A549 (cell line): Measurements from ENCODE around the gene RALGDS. TPM values are rescaled to one million over a fixed set of nuclear protein-coding genes. Genes with fewer than 3 reads are reported as not detected.

Experiments used
- ATAC-seq, 2 experiments: fragments of 200-7000 bp in 1 of 2; fragments of >200 bp in 1 of 2; cut with Nextera tagmentation in 1 of 2; cut with Tn5 transposase in 1 of 2; 3 replicates each; pipeline versions ENCODE4 v1.8.0 to v1.9.1; 2018 to 2020; ENCODE audit warnings: mild to moderate bottlenecking in 1 of 2, moderate library complexity in 1 of 2
- CTCF ChIA-PET: fragments of 300-600 bp; sonication (Branson Sonifier 250); formaldehyde crosslinking; extraction: SDS; loops from one replicate; lab custom pipeline; 2021; ENCODE audit warnings: antibody characterized with exemption, inconsistent platforms; lab: Yijun Ruan, JAX
- POLR2A ChIA-PET: fragments of 350-600 bp; formaldehyde crosslinking; extraction: SDS; loops from one replicate; lab custom pipeline; 2021; ENCODE audit warnings: antibody characterized with exemption, inconsistent platforms; lab: Yijun Ruan, JAX
- DNase-seq, 2 experiments: peaks; one replicate each; pipeline versions ENCODE4 v3.0.0 to v3.0.0-alpha.2; 2011 to 2016; ENCODE audit warnings: low read depth in 1 of 2, low spot score in 1 of 2
- FAIRE-seq: peaks from 2 replicates; lab custom pipeline; 2011; peaks lifted over from hg19 to GRCh38; lab: Jason Lieb, UNC
- H3K27ac ChIP-seq, 2 experiments: fragments of >200 bp; sonication (Bioruptor Twin); formaldehyde crosslinking; 3 replicates each; pipeline ENCODE4 v1.5.1; 2016 to 2017
- H3K4me1 ChIP-seq: fragments of >200 bp; sonication (Bioruptor Twin); formaldehyde crosslinking; 3 replicates; pipeline ENCODE4 v1.6.1; 2016
- H3K4me2 ChIP-seq: fragments of >200 bp; sonication (Bioruptor Twin); formaldehyde crosslinking; 3 replicates; pipeline ENCODE4 v1.6.1; 2016
- H3K4me3 ChIP-seq: fragments of >200 bp; sonication (Bioruptor Twin); formaldehyde crosslinking; 3 replicates; pipeline ENCODE4 v1.5.1; 2016
- H3K9me3 ChIP-seq: fragments of >200 bp; sonication (Bioruptor Twin); formaldehyde crosslinking; 3 replicates; pipeline ENCODE4 v1.6.1; 2016
- ATOH8 ChIP-seq: fragments of 250-450 bp; sonication (Bioruptor Pico); IDR thresholded peaks from 2 replicates; pipeline ENCODE4 v1.5.0; 2020; ENCODE audit warnings: low read depth, mild to moderate bottlenecking, moderate library complexity
- BCL3 ChIP-seq: fragments of >200 bp; sonication (Bioruptor Twin); formaldehyde crosslinking; IDR thresholded peaks from 3 replicates; pipeline ENCODE4 v1.6.1; 2016
- CEBPB ChIP-seq, 2 experiments: fragments of >200 bp in 1 of 2; sonication (Bioruptor Twin) in 1 of 2; formaldehyde crosslinking in 1 of 2; IDR thresholded peaks; 2 replicates each; pipeline ENCODE4 v1.6.1; 2012 to 2016
- CHD2 ChIP-seq: fragments of 150-350 bp; IDR thresholded peaks from 2 replicates; pipeline ENCODE4 v1.6.1; 2014; ENCODE audit warnings: low read length; ENCODE audit not compliant: partially characterized antibody
- FOSB ChIP-seq: fragments of 250-450 bp; sonication (Bioruptor Pico); IDR thresholded peaks from 2 replicates; pipeline ENCODE4 v1.5.0; 2020; ENCODE audit warnings: mild to moderate bottlenecking, moderate library complexity
- HES2 ChIP-seq: fragments of >200 bp; sonication (Bioruptor Twin); formaldehyde crosslinking; IDR thresholded peaks from 2 replicates; pipeline ENCODE4 v1.6.1; 2016
- HOXA7 ChIP-seq: fragments of 250-450 bp; sonication (Bioruptor Pico); IDR thresholded peaks from 2 replicates; pipeline ENCODE4 v1.5.0; 2020; ENCODE audit warnings: mild to moderate bottlenecking, moderate library complexity
- HOXB13 ChIP-seq: fragments of 250-450 bp; sonication (Bioruptor Pico); IDR thresholded peaks from 2 replicates; pipeline ENCODE4 v1.5.0; 2020; ENCODE audit warnings: low read depth, mild to moderate bottlenecking, moderate library complexity
- HOXB5 ChIP-seq: fragments of 250-450 bp; sonication (Bioruptor Pico); IDR thresholded peaks from 2 replicates; pipeline ENCODE4 v1.5.0; 2020; ENCODE audit warnings: mild to moderate bottlenecking, moderate library complexity
- JUN ChIP-seq, 2 experiments: fragments of >200 bp; sonication (Bioruptor Twin); formaldehyde crosslinking; IDR thresholded peaks; 2 replicates in 1 of 2; 3 replicates in 1 of 2; pipeline ENCODE4 v1.6.1; 2016 to 2017
- KDM1A ChIP-seq: fragments of 200-600 bp; sonication (generic); IDR thresholded peaks from 2 replicates; pipeline ENCODE4 v1.6.1; 2016; ENCODE audit warnings: low read depth, mild to moderate bottlenecking
- MAFK ChIP-seq: fragments of 450-650 bp; IDR thresholded peaks from 2 replicates; pipeline ENCODE4 v1.6.1; 2014; ENCODE audit not compliant: partially characterized antibody
- MAZ ChIP-seq: fragments of 150-350 bp; IDR thresholded peaks from 2 replicates; pipeline ENCODE4 v1.6.1; 2014; ENCODE audit warnings: antibody characterized with exemption, low read depth, low read length, borderline replicate concordance
- MYC ChIP-seq: IDR thresholded peaks from 2 replicates; pipeline ENCODE4 v1.6.1; 2012; ENCODE audit warnings: mild to moderate bottlenecking, inconsistent platforms, low read length, improper control_type of control experiment, borderline replicate concordance
- POLR2A ChIP-seq: IDR thresholded peaks from 2 replicates; pipeline ENCODE4 v1.6.1; 2012; ENCODE audit warnings: mild to moderate bottlenecking, low read length
- RAD21 ChIP-seq, 2 experiments: fragments of >200 bp in 1 of 2; sonication (Bioruptor Twin) in 1 of 2; formaldehyde crosslinking in 1 of 2; IDR thresholded peaks in 1 of 2; conservative IDR thresholded peaks in 1 of 2; 2 replicates in 1 of 2; 3 replicates in 1 of 2; pipeline ENCODE4 v1.6.1; 2012 to 2018; ENCODE audit warnings: inconsistent platforms in 1 of 2
- RARB ChIP-seq: fragments of 250-450 bp; sonication (Bioruptor Pico); IDR thresholded peaks from 2 replicates; pipeline ENCODE4 v1.8.0; 2021; ENCODE audit warnings: mild to moderate bottlenecking, moderate library complexity
- RFX5 ChIP-seq: fragments of 450-650 bp; IDR thresholded peaks from 2 replicates; pipeline ENCODE4 v1.7.1; 2014; ENCODE audit warnings: antibody characterized with exemption, mild to moderate bottlenecking, moderate library complexity
- TFCP2L1 ChIP-seq: fragments of 250-450 bp; sonication (Bioruptor Pico); IDR thresholded peaks from 2 replicates; pipeline ENCODE4 v1.5.0; 2021; ENCODE audit warnings: mild to moderate bottlenecking
- TP53 ChIP-seq: fragments of 250-450 bp; sonication (Bioruptor Pico); IDR thresholded peaks from 2 replicates; pipeline ENCODE4 v1.5.0; 2021; ENCODE audit warnings: mild to moderate bottlenecking, moderate library complexity
- ZFP36 ChIP-seq: fragments of 450-650 bp; IDR thresholded peaks from 2 replicates; pipeline ENCODE4 v1.6.1; 2014; ENCODE audit warnings: borderline replicate concordance; ENCODE audit not compliant: partially characterized antibody
- WGBS: methylation state at CpG from one replicate; pipeline ENCODE4 v1.1.6; 2017; ENCODE audit errors: missing lambda C conversion rate; 5-methylcytosine and 5-hydroxymethylcytosine counted together
- polyA plus RNA-seq, 4 experiments: library from polyadenylated mRNA; depleted of rRNA in 3 of 4; stranded (reverse); fragments of >200 nt; fragmentation: RNase III in 1 of 4; extraction: RNeasy Plus Mini Kit Qiagen cat#74134 plus additional on column Dnase treatment in 1 of 4; gene quantifications; 2 replicates in 3 of 4; 3 replicates in 1 of 4; pipeline ENCODE4 v1.2.3, GENCODE V29; 2011 to 2017

RALGDS gene
- polyA plus RNA-seq, 2 of the 4 experiments (the other 2 are of a cell fraction), result 8.9 to 12.1 TPM

GRCh38 chr9:133080161-133080560 lies 40.9 kb downstream of the RALGDS start:
- DNase-seq (no peak), FAIRE-seq (no peak), ATAC-seq (no peak)
- ChIA-PET POLR2A (no interaction called here), CTCF (interaction anchor here (1.2 to 3.8 kb wide), 5 partner anchors 14 to 100 kb away, joined by 3 to 15 read pairs (median 4); no protein-coding TSS in a partner anchor)
- 76% methylated on average over 7 of the region's 7 CpGs for WGBS
- Histone ChIP-seq H3K4me3 (no peak overlapping the region), H3K9me3 (no peaks in the 10 kb centered on the region), H3K4me2 (no peak overlapping the region), H3K27ac (no peak overlapping the region), H3K4me1 (no peaks in the 10 kb centered on the region)
- TF ChIP-seq TFCP2L1 (CRISPR knock-in tag) (no peak), TP53 (no peak)

GRCh38 chr9:133078486-133078885 lies 42.6 kb downstream of the RALGDS start:
- H3K4me1 ChIP-seq, result no peaks in the 10 kb centered on the region
- POLR2A ChIA-PET, result no interaction called here
- CTCF ChIA-PET, result interaction anchor here (0.6 to 8.0 kb wide), 5 partner anchors 24 to 352 kb away, joined by 3 to 45 read pairs (median 7); no protein-coding TSS in a partner anchor
- ATAC-seq (no peak), FAIRE-seq (no peak), DNase-seq (no peak)
- no peaks in the 10 kb centered on the region for H3K9me3 ChIP-seq
- TF ChIP-seq MAZ, result no peak
- no peak for TF ChIP-seq JUN (IDR thresholded peaks at IDR 0.05)
- TF ChIP-seq MAFK, result no peak
- TF ChIP-seq ZFP36, result no peak
- TF ChIP-seq CEBPB (IDR thresholded peaks at IDR 0.05), result no peak
- no peak for TF ChIP-seq CHD2
- no peak for TF ChIP-seq BCL3
- TF ChIP-seq RARB (CRISPR knock-in tag), result no peak
- TF ChIP-seq MYC, result no peak
- TF ChIP-seq HOXB13, result no peak
- TF ChIP-seq POLR2A, result no peak
- no peak for TF ChIP-seq RAD21 (conservative IDR thresholded peaks at IDR 0.05 in 1 of 2, IDR thresholded peaks at IDR 0.05 in 1 of 2)
- TF ChIP-seq TP53, result no peak
- no peak for TF ChIP-seq HES2
- TF ChIP-seq HOXB5 (CRISPR knock-in tag), result no peak
- TF ChIP-seq FOSB (CRISPR knock-in tag), result no peak
- TF ChIP-seq ATOH8, result no peak
- H3K27ac ChIP-seq, result no peak overlapping the region
- H3K4me2 ChIP-seq, result no peak overlapping the region
- H3K4me3 ChIP-seq, result no peak overlapping the region
- 69% methylated on average over 14 of the region's 14 CpGs for WGBS

GRCh38 chr9:133076691-133077090 lies 44.3 kb downstream of the RALGDS start:
- WGBS, result 69% methylated on average over 4 of the region's 4 CpGs
- ATAC-seq, result no peak
- no peaks in the 10 kb centered on the region for H3K9me3 ChIP-seq
- H3K4me2 ChIP-seq, result no peak overlapping the region
- H3K4me1 ChIP-seq, result no peaks in the 10 kb centered on the region
- H3K27ac ChIP-seq, result no peak overlapping the region
- POLR2A ChIA-PET, result no interaction called here
- CTCF ChIA-PET, result interaction anchor here (1.1 to 8.0 kb wide), 6 partner anchors 9 to 69 kb away, joined by 3 to 45 read pairs (median 6); no protein-coding TSS in a partner anchor
- TF ChIP-seq HOXA7 (CRISPR knock-in tag) (no peak), CEBPB (IDR thresholded peaks at IDR 0.05) (no peak), ZFP36 (no peak), RFX5 (no peak), KDM1A (no peak)
- no peak overlapping the region for H3K4me3 ChIP-seq
- no peak for DNase-seq
- no peak for FAIRE-seq
